MM.1S (cell line): ENCODE results near the gene SGCG.

ENCODE experiments used
- CTCF ChIP-seq: fragments of 300-600 bp; sonication (generic); IDR thresholded peaks from 2 replicates; pipeline ENCODE4 v1.5.1; 2016; ENCODE audit warnings: antibody characterized with exemption, low read length, mixed read lengths
- EZH2 ChIP-seq: fragments of 300-600 bp; sonication (generic); optimal IDR thresholded peaks from 2 replicates; pipeline ENCODE3; 2017; ENCODE audit warnings: low read depth, mild to moderate bottlenecking, antibody characterized with exemption, low read length, mixed read lengths

GRCh38 chr13:23352161-23352560, 171.4 kb downstream of the SGCG start:
- TF ChIP-seq CTCF = no peak
- no peak for TF ChIP-seq EZH2
